Kidney epithelial cell (primary cell): ENCODE results near the gene TCF7L2. TPM values are rescaled to one million over a fixed set of nuclear protein-coding genes. Genes with fewer than 3 reads are reported as not detected.

Experiments used
- DNase-seq: peaks from one replicate; pipeline ENCODE4 v3.0.0-alpha.2; 2010; ENCODE audit warnings: low read depth
- H3K27me3 ChIP-seq: 2 replicates; pipeline ENCODE4 v1.6.0; 2011; ENCODE audit warnings: low read length; ENCODE audit not compliant: control insufficient read depth, insufficient read depth
- H3K36me3 ChIP-seq: 2 replicates; pipeline ENCODE4 v1.5.1; 2011; ENCODE audit warnings: low read length; ENCODE audit not compliant: control insufficient read depth, insufficient read depth
- H3K4me3 ChIP-seq: 2 replicates; pipeline ENCODE4 v1.5.1; 2011; ENCODE audit warnings: low read depth, mild to moderate bottlenecking, control low read depth, low read length
- total RNA-seq: library from RNA; depleted of rRNA; stranded (reverse); fragments of >200 nt; gene quantifications from 2 replicates; pipeline ENCODE4 v1.2.3, GENCODE V29; 2015
- TF ChIP-seq, protein P1 (sequence below): IDR thresholded peaks from 2 replicates; pipeline ENCODE4 v1.5.1; 2011; ENCODE audit warnings: mild to moderate bottlenecking, moderate library complexity, low read length, control low read depth, inconsistent platforms; ENCODE audit not compliant: insufficient read depth, poor library complexity, severe bottlenecking

The TCF7L2 gene
- total RNA-seq, 1 donor from 2014 or later = 3.4 TPM

- Histone ChIP-seq H3K27me3 (no peaks in the 10 kb centered on the region), H3K4me3 (no peak overlapping the region), H3K36me3 (no peaks in the 10 kb centered on the region)
- TF ChIP-seq, protein P1, sequence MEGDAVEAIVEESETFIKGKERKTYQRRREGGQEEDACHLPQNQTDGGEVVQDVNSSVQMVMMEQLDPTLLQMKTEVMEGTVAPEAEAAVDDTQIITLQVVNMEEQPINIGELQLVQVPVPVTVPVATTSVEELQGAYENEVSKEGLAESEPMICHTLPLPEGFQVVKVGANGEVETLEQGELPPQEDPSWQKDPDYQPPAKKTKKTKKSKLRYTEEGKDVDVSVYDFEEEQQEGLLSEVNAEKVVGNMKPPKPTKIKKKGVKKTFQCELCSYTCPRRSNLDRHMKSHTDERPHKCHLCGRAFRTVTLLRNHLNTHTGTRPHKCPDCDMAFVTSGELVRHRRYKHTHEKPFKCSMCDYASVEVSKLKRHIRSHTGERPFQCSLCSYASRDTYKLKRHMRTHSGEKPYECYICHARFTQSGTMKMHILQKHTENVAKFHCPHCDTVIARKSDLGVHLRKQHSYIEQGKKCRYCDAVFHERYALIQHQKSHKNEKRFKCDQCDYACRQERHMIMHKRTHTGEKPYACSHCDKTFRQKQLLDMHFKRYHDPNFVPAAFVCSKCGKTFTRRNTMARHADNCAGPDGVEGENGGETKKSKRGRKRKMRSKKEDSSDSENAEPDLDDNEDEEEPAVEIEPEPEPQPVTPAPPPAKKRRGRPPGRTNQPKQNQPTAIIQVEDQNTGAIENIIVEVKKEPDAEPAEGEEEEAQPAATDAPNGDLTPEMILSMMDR = no peak
- no peak for DNase-seq
Observed at GRCh38 chr10:113182154-113182553, 232.1 kb downstream of the TCF7L2 start.

DNA sequence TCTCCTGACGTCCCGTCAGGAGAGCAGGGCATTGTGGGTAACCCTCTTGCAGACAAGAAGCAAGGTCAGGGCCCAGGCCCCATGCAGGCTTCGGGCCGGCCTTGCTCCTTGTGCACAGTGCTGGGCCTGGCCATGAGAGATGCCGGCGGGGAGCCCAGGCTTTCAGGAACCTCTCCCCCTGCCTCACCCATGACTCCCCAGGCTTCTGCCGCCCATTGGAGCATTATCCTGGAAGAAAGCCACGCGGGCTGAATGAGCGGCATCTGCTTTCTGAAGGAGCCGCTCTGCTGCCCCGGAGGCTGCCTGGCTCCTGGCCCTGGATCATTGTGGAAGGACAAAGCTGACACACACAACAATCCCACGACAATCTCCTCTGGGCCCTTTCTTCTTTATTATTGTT, 233.5 kb downstream of the TCF7L2 start:
- Histone ChIP-seq H3K27me3 (no peaks in the 10 kb centered on the region), H3K36me3 (no peaks in the 10 kb centered on the region), H3K4me3 (no peak overlapping the region)
- TF ChIP-seq, protein P1 = no peak
- DNase-seq = no peak

- H3K36me3 ChIP-seq = no peaks in the 10 kb centered on the region
- DNase-seq = no peak
- no peak overlapping the region for H3K4me3 ChIP-seq
- TF ChIP-seq, protein P1 = no peak
- no peaks in the 10 kb centered on the region for H3K27me3 ChIP-seq
Observed at GRCh38 chr10:113187063-113187777, 237.2 kb downstream of the TCF7L2 start.

- no peak overlapping the region for H3K4me3 ChIP-seq
- H3K36me3 ChIP-seq = no peaks in the 10 kb centered on the region
- no peaks in the 10 kb centered on the region for H3K27me3 ChIP-seq
- peak; percentile 16 for DNase-seq
- TF ChIP-seq, protein P1 = no peak
Observed at GRCh38 chr10:113199459-113199858, 249.4 kb downstream of the TCF7L2 start.

DNA sequence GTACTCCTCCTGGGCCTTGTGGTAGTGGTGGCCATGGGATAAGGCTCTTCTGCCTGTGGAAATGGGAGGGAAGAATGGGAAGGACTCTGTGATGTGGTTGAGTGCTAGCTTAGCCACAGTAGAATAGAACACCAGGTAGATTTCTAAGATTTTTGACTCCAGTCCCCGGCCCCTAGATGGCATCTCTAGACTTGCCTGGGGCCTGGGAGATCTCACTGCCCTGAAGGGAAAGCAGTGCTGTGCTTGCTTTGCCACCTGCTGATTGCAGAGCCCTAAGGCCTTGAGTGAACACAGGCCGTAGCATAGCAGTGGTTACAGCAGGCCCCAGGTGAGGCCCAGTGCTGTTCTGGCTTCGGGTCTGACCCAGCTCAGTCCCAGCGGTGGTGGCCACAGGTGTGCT, 252.0 kb downstream of the TCF7L2 start:
- H3K27me3 ChIP-seq = no peaks in the 10 kb centered on the region
- no peak for DNase-seq
- TF ChIP-seq, protein P1 = no peak
- H3K36me3 ChIP-seq = no peaks in the 10 kb centered on the region
- H3K4me3 ChIP-seq = no peak overlapping the region

GRCh38 chr10:113207924-113208323, 257.9 kb downstream of the TCF7L2 start:
- TF ChIP-seq, protein P1 = no peak
- H3K4me3 ChIP-seq = no peak overlapping the region
- DNase-seq = no peak

More at GRCh38 chr10:113207924-113208323, 257.9 kb downstream of the TCF7L2 start:
- H3K27me3 ChIP-seq = no peaks in the 10 kb centered on the region
- no peaks in the 10 kb centered on the region for H3K36me3 ChIP-seq
